ENCODE measurements around the gene HTRA1.

Gene HTRA1

DNA sequence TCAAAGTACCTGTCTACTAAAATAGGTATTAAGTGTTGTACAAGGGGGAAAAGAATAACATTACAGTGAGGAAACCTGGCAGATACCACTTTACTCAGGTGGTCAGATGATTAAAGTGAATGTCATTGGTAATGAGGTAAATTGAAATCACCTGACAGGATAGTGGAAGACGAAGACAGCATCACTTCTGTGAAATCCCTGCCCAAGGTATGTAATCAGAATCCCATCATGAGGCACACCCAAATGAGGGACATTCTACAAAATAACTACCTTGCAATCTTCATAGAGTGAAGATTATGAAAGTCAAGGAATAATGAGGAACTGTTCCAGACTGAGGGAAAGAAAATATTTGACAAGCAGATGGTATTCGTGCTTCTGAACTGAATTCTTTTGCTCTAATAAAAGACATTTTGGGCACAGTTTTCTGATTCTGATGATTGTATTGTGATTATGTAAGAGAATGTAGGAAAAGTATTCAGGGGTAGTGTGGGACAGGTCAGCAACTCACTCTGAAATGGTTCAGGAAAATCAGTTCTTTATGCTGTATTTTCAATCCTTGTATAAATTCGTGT lies 40.2 kb upstream of the HTRA1 start:
- TF ChIP-seq, protein P1, sequence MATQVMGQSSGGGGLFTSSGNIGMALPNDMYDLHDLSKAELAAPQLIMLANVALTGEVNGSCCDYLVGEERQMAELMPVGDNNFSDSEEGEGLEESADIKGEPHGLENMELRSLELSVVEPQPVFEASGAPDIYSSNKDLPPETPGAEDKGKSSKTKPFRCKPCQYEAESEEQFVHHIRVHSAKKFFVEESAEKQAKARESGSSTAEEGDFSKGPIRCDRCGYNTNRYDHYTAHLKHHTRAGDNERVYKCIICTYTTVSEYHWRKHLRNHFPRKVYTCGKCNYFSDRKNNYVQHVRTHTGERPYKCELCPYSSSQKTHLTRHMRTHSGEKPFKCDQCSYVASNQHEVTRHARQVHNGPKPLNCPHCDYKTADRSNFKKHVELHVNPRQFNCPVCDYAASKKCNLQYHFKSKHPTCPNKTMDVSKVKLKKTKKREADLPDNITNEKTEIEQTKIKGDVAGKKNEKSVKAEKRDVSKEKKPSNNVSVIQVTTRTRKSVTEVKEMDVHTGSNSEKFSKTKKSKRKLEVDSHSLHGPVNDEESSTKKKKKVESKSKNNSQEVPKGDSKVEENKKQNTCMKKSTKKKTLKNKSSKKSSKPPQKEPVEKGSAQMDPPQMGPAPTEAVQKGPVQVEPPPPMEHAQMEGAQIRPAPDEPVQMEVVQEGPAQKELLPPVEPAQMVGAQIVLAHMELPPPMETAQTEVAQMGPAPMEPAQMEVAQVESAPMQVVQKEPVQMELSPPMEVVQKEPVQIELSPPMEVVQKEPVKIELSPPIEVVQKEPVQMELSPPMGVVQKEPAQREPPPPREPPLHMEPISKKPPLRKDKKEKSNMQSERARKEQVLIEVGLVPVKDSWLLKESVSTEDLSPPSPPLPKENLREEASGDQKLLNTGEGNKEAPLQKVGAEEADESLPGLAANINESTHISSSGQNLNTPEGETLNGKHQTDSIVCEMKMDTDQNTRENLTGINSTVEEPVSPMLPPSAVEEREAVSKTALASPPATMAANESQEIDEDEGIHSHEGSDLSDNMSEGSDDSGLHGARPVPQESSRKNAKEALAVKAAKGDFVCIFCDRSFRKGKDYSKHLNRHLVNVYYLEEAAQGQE (IDR thresholded peaks at IDR 0.05; ENCODE audit: insufficient read depth in 1 of 2, low read depth in 2 of 2, low read length in 2 of 2) = no peak
- TF ChIP-seq FOXP2 (optimal IDR thresholded peaks at IDR 0.05; ENCODE audit: borderline replicate concordance, extremely low read depth, extremely low read length, insufficient read depth) (no peak), SIN3A (IDR thresholded peaks at IDR 0.05; ENCODE audit: borderline replicate concordance, insufficient read depth, low read length) (no peak), POLR2AphosphoS5 (IDR thresholded peaks at IDR 0.05; ENCODE audit: low read depth, low read length) (no peak), TAF1 (IDR thresholded peaks at IDR 0.05; ENCODE audit: borderline replicate concordance, insufficient read depth, low read length) (no peak)

DNA sequence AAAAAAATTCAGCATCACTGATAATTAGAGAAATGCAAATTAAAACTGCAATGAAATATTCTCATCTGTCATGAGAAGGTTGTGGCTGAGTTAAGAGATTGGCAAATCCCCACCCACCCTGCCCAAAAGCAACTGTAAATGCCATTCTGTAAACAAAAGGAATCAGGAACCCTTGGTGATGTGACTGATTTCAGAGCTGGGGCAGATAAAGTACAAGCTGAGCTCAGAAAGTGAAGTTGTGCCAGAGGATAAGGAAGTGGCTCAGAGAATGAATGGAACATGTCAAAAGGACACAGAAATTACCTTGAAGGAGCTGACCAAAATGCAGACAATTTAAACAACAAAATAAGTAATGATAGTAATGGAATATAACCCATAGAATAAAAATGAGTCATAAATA lies 39.6 kb upstream of the HTRA1 start:
- TF ChIP-seq TAF1 (IDR thresholded peaks at IDR 0.05; ENCODE audit: borderline replicate concordance, insufficient read depth, low read length) (no peak), SIN3A (IDR thresholded peaks at IDR 0.05; ENCODE audit: borderline replicate concordance, insufficient read depth, low read length) (no peak), POLR2AphosphoS5 (IDR thresholded peaks at IDR 0.05; ENCODE audit: low read depth, low read length) (no peak), FOXP2 (optimal IDR thresholded peaks at IDR 0.05; ENCODE audit: borderline replicate concordance, extremely low read depth, extremely low read length, insufficient read depth) (no peak)
- TF ChIP-seq, protein P1 (IDR thresholded peaks at IDR 0.05; ENCODE audit: insufficient read depth in 1 of 2, low read depth in 2 of 2, low read length in 2 of 2) = no peak

DNA sequence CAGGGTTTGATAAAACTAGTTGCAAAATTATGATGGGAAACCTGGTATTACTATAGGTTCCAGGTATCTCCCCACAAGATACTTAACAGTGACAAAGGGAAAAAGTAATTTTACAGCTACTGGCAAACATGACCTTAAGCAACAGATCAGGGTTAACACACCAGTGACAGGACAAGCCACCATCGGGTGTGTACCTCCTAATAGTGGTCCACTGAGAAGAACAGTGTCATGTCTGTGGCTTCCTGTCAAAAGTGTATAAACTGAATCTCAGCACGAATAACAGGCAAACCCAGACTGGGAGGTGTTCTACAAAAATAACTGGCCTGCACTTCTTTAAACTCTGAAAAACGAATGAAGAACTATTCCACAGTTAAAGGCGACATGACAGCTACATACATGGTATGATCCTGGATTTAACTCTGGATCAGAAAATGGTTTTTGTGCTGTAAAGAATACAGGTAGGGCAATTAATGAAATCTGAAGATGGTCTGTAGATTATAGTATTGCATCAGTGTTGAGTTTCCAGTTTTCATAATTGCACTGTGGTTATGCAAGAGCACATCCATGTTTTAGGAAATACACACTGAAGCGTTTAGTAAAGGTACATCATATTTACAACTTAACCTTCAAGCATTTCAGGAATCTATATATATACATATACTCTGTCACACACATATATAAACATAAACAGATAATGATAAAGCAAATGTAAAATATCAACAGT lies 38.9 kb upstream of the HTRA1 start:
- TF ChIP-seq POLR2AphosphoS5 (IDR thresholded peaks at IDR 0.05; ENCODE audit: low read depth, low read length) (no peak), SIN3A (IDR thresholded peaks at IDR 0.05; ENCODE audit: borderline replicate concordance, insufficient read depth, low read length) (no peak), FOXP2 (optimal IDR thresholded peaks at IDR 0.05; ENCODE audit: borderline replicate concordance, extremely low read depth, extremely low read length, insufficient read depth) (no peak), TAF1 (IDR thresholded peaks at IDR 0.05; ENCODE audit: borderline replicate concordance, insufficient read depth, low read length) (no peak)
- TF ChIP-seq, protein P1 (IDR thresholded peaks at IDR 0.05; ENCODE audit: insufficient read depth in 1 of 2, low read depth in 2 of 2, low read length in 2 of 2) = no peak

DNA sequence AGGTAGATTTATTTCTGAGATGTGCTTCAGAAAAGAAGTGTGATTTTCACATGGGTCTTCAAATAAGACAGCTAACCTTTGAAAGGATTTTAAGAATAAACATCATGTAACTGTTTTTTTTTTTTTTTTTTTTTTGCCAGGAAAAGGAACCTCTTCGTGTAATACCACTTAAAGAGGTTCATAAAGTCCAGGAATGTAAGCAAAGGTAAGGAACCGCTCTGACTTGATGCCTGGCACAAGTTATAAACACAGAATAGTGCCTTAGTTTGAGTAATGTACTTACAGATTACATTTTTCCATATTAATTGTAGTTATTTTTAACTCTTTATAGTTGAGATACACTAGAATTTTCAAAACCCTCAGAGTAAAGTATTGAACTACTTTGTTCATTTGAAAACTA lies 37.3 kb upstream of the HTRA1 start:
- TF ChIP-seq FOXP2 (optimal IDR thresholded peaks at IDR 0.05; ENCODE audit: borderline replicate concordance, extremely low read depth, extremely low read length, insufficient read depth) = no peak

DNA sequence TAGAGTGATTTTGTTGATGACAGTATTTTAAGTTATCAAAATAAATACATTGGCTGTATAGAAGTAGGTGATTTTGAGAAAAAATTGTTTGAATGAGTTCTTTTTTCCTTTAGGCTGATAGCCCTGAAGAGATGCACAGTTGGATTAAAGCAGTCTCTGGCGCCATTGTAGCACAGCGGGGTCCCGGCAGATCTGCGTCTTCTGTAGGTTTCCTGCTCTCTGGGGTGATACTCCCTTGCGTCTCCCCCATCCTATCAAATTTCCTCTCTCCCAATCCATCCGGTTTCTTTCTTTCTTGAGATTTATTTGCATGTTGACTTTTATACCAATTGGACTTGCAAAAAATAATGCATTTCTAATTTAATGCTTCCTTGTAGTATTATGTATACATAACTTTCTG lies 34.5 kb upstream of the HTRA1 start:
- TF ChIP-seq SIN3A (IDR thresholded peaks at IDR 0.05; ENCODE audit: borderline replicate concordance, insufficient read depth, low read length) (no peak), POLR2AphosphoS5 (IDR thresholded peaks at IDR 0.05; ENCODE audit: low read depth, low read length) (no peak), FOXP2 (optimal IDR thresholded peaks at IDR 0.05; ENCODE audit: borderline replicate concordance, extremely low read depth, extremely low read length, insufficient read depth) (no peak), TAF1 (IDR thresholded peaks at IDR 0.05; ENCODE audit: borderline replicate concordance, insufficient read depth, low read length) (no peak)
- TF ChIP-seq, protein P1 (IDR thresholded peaks at IDR 0.05; ENCODE audit: insufficient read depth in 1 of 2, low read depth in 2 of 2, low read length in 2 of 2) = no peak

Measured in PFSK-1 (cell line).